ENCODE data around the gene PACSIN1. TPM values are rescaled to one million over a fixed set of nuclear protein-coding genes. Genes with fewer than 3 reads are reported as not detected.

Gene PACSIN1
- total and polyA plus RNA-seq, 9 donors = 0.08 to 0.55 (median 0.45) TPM; not detected in 2

DNA sequence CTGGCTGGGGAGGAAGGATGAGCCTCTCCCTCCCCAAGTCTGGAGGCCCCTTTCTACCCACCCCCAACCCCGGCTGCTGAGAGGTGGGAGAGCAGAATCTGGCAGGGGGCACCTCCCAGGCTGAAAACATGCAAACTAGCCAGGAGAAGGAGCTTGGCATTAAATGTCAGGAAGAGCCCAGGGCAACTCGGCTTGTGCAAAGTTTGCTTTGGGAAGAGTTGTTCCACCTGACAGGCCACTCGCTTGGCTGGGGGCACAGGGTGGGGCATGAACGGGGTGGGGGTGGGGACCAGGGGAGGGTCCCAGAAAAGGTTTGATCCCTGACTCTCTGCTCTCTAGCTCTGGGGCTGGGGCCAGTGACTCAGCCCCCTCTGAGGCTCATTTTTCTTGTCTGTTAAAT is 87.3 kb downstream of the PACSIN1 start:
- H3K4me1 ChIP-seq (ENCODE audit: insufficient read depth) = no peaks in the 10 kb centered on the region
- no peak overlapping the region for H3K4me3 ChIP-seq
- whole genome bisulfite sequencing, 3 donors = 75 to 82% (median 82%) methylated on average over 4 of the region's 4 CpGs
- no peaks in the 10 kb centered on the region for H3K27me3 ChIP-seq
- TF ChIP-seq, protein P1, sequence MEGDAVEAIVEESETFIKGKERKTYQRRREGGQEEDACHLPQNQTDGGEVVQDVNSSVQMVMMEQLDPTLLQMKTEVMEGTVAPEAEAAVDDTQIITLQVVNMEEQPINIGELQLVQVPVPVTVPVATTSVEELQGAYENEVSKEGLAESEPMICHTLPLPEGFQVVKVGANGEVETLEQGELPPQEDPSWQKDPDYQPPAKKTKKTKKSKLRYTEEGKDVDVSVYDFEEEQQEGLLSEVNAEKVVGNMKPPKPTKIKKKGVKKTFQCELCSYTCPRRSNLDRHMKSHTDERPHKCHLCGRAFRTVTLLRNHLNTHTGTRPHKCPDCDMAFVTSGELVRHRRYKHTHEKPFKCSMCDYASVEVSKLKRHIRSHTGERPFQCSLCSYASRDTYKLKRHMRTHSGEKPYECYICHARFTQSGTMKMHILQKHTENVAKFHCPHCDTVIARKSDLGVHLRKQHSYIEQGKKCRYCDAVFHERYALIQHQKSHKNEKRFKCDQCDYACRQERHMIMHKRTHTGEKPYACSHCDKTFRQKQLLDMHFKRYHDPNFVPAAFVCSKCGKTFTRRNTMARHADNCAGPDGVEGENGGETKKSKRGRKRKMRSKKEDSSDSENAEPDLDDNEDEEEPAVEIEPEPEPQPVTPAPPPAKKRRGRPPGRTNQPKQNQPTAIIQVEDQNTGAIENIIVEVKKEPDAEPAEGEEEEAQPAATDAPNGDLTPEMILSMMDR (IDR thresholded peaks at IDR 0.05) = no peak
- no peak for TF ChIP-seq POLR2A (IDR thresholded peaks at IDR 0.05)
- no peak for TF ChIP-seq EP300 (IDR thresholded peaks at IDR 0.05)
- DNase-seq = no peak
- intact Hi-C loops (cut with DNase I) = no loop called here
- H3K9me3 ChIP-seq = no peaks in the 10 kb centered on the region
- H3K27ac ChIP-seq = no peak overlapping the region
- no peaks in the 10 kb centered on the region for H3K36me3 ChIP-seq

DNA sequence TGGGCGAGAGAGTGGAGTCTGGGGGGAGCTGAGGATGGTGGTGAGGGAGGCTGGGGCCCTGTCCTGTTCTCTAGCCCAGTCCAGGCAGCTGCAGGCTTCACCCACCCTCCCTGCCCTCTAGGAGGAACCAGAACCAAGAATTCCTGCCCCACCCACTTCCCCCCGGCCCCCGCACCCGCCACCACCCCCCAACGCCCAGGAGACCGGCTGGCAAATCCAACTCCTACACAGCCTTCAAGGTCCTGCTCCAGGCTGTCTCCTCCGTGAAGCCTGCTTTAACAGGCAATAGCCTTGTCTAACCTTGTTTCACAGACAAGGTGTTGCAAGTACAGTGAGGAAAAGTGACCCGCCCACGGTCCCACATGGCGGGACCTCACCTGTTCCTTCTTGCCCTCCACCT is 87.9 kb downstream of the PACSIN1 start:
- DNase-seq = no peak
- 61 to 77% (median 67%) methylated on average over 6 to 10 of the region's 10 CpGs for WGBS, 3 donors
- H3K36me3 ChIP-seq = no peaks in the 10 kb centered on the region
- H3K27me3 ChIP-seq = no peaks in the 10 kb centered on the region
- no peaks in the 10 kb centered on the region for H3K9me3 ChIP-seq
- no peak overlapping the region for H3K4me3 ChIP-seq
- intact Hi-C loops (cut with DNase I) = no loop called here
- TF ChIP-seq POLR2A (IDR thresholded peaks at IDR 0.05) (no peak), EP300 (IDR thresholded peaks at IDR 0.05) (no peak)
- TF ChIP-seq, protein P1 (IDR thresholded peaks at IDR 0.05) = no peak
- H3K4me1 ChIP-seq (ENCODE audit: insufficient read depth) = no peaks in the 10 kb centered on the region
- H3K27ac ChIP-seq = no peak overlapping the region

DNA sequence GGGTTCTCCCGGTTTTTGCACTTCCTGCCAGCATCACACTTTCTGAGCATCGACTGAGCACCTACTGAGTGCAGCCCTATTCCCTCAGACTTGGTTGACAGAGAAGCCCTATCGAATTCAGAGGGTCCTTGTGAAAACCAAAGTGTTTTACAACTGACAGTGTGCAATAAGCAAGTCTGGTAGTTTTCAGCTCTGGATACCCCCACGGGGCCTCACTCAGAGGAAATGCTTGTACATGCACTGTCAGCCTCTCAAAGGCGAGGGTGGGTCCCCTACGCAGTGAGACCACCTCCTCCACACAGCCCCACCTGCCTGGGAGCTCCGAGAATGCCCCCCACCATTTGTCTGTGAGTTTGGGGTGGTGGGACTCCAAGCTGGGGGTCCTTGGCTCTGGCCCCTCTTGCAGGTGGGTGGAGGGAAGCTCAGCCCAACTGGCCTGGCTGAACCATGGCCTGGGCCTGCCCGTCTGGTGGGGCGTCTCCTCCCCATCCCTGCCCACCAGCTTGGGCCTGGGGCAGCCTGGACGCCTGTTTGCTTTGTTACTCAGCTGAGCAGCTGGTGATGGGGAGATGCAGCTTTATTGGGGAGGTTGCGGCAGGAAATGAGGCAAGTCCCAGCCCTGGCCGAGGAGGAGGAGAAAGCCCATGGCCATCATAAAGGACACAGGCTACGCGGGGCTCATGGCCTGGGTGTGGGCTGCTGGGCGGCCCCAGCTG is 88.6 kb downstream of the PACSIN1 start:
- Histone ChIP-seq H3K4me1 (ENCODE audit: insufficient read depth) (no peaks in the 10 kb centered on the region), H3K27me3 (no peaks in the 10 kb centered on the region), H3K27ac (no peak overlapping the region), H3K36me3 (no peaks in the 10 kb centered on the region), H3K9me3 (no peaks in the 10 kb centered on the region), H3K4me3 (no peak overlapping the region)
- intact Hi-C loops (cut with DNase I) = no loop called here
- TF ChIP-seq POLR2A (IDR thresholded peaks at IDR 0.05) (no peak), EP300 (IDR thresholded peaks at IDR 0.05) (no peak)
- TF ChIP-seq, protein P1 (IDR thresholded peaks at IDR 0.05) = no peak
- WGBS, 3 donors = 48 to 54% (median 53%) methylated on average over 15 of the region's 15 CpGs
- no peak for DNase-seq

DNA sequence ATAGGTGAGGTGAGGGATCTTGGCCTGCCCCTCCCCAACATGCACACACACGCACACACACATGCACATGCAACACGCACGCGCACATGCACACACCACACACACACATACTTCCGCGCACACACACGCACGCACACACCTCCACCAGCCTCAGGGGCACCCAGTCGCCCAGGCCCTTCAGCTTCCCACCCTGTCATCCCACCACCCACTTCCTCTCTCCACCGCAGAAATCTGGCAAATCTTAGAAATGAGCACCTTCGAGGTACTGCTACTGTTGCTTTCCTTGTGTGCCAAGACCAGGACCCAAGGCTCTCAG is 89.1 kb downstream of the PACSIN1 start:
- intact Hi-C loops (cut with DNase I) = no loop called here
- no peak for DNase-seq
- TF ChIP-seq EP300 (IDR thresholded peaks at IDR 0.05) (no peak), POLR2A (IDR thresholded peaks at IDR 0.05) (no peak)
- TF ChIP-seq, protein P1 (IDR thresholded peaks at IDR 0.05) = no peak
- 87 to 92% (median 89%) methylated on average over 11 of the region's 11 CpGs for WGBS, 3 donors
- no peaks in the 10 kb centered on the region for H3K4me1 ChIP-seq (ENCODE audit: insufficient read depth)
- no peaks in the 10 kb centered on the region for H3K36me3 ChIP-seq
- no peak overlapping the region for H3K27ac ChIP-seq
- H3K9me3 ChIP-seq = no peaks in the 10 kb centered on the region
- no peak overlapping the region for H3K4me3 ChIP-seq
- H3K27me3 ChIP-seq = no peaks in the 10 kb centered on the region
